ENCODE results near the gene SLC29A3.

GRCh38 chr10:71409516-71410104 lies 90.6 kb downstream of the SLC29A3 start:
- TF ChIP-seq CTCF (IDR thresholded peaks at IDR 0.05) (no peak), POLR2A (IDR thresholded peaks at IDR 0.05) (no peak)

All from uterus (tissue), 2 donors.